ENCODE data around the gene NAT9.

NAT9 gene

GRCh38 chr17:74744349-74744713, 31.8 kb downstream of the NAT9 start:
- DNase-seq, result no peak

- DNase-seq, result no peak
Observed at GRCh38 chr17:74743755-74744154, 32.4 kb downstream of the NAT9 start.

- no peak for DNase-seq
Observed at GRCh38 chr17:74742978-74743545, 33.1 kb downstream of the NAT9 start.

- DNase-seq, result no peak
Observed at GRCh38 chr17:74742153-74742515, 34.0 kb downstream of the NAT9 start.

GRCh38 chr17:74740641-74741387, 35.3 kb downstream of the NAT9 start:
- DNase-seq, result no peak

GRCh38 chr17:74740173-74740572, 36.0 kb downstream of the NAT9 start:
- DNase-seq, result no peak

GRCh38 chr17:74739227-74739831, 36.8 kb downstream of the NAT9 start:
- no peak for DNase-seq

- no peak for DNase-seq
Observed at GRCh38 chr17:74738051-74738996, 37.8 kb downstream of the NAT9 start.

GRCh38 chr17:74737299-74738050, 38.7 kb downstream of the NAT9 start:
- DNase-seq, result no peak

GRCh38 chr17:74736513-74737298, 39.4 kb downstream of the NAT9 start, which contains the start of gene RAB37:
Gene RAB37, plus strand, starts transcription at chr17:74737256. Its CDS starts 17 bp downstream, at chr17:74737273.
- DNase-seq, result no peak

GRCh38 chr17:74734256-74734655, 41.9 kb downstream of the NAT9 start:
- no peak for DNase-seq

- DNase-seq, result no peak
Observed at GRCh38 chr17:74733365-74734122, 42.6 kb downstream of the NAT9 start.

- DNase-seq, result no peak
Observed at GRCh38 chr17:74732042-74732867, 43.9 kb downstream of the NAT9 start.

GRCh38 chr17:74731347-74731605, 44.9 kb downstream of the NAT9 start:
- no peak for DNase-seq

GRCh38 chr17:74730491-74731346, 45.4 kb downstream of the NAT9 start:
- DNase-seq, result no peak

GRCh38 chr17:74729866-74730265, 46.3 kb downstream of the NAT9 start:
- DNase-seq, result no peak

GRCh38 chr17:74729368-74729767, 46.8 kb downstream of the NAT9 start:
- no peak for DNase-seq

GRCh38 chr17:74728702-74729075, 47.5 kb downstream of the NAT9 start:
- DNase-seq, result no peak

- DNase-seq, result no peak
Observed at GRCh38 chr17:74728033-74728701, 48.0 kb downstream of the NAT9 start.

All from right hindlimb (tissue), 1 donor.